ENCODE results near the gene SLC7A1.
A peak's percentile ranks its signal among the peaks of the same experiment; 100 is the strongest.

The SLC7A1 gene

DNA sequence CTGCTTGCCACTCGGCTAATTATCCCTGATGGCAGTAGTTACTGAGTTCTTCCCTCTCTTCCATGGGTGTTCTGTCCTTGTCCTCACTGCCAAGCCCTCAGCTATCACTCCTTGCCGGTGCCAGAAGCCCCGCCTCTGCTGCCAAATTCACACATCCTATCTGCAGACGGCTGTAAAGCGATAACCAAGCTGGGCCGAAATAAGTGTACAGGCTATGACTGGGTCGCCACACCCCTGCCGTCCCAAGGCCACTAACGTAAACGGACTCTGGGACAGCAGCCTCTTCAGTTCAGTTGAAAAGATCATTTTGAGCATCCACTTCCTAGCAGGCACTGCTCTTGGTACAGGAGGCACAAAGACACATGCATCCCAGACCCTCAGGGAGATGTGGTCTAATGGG, 13.3 kb downstream of the SLC7A1 start:
- H3K4me3 ChIP-seq (ENCODE audit: low read depth in 1 of 2, low read length in 2 of 2), result no peak overlapping the region
- no peaks in the 10 kb centered on the region for H3K9me3 ChIP-seq (ENCODE audit: control insufficient read depth in 1 of 2, low read length in 2 of 2)
- no peak overlapping the region for H3K27ac ChIP-seq (ENCODE audit: low read length)
- H3K4me1 ChIP-seq (ENCODE audit: control insufficient read depth in 1 of 2, insufficient read depth in 2 of 2, low read length in 2 of 2), result peaks cover 9 to 35% of the 10 kb centered on the region in 2 donors
- peaks cover 0 to 5% of the 10 kb centered on the region in 2 donors for H3K36me3 ChIP-seq (ENCODE audit: control insufficient read depth in 1 of 2, insufficient read depth in 2 of 2, low read length in 2 of 2)
- H3K27me3 ChIP-seq (ENCODE audit: low read depth, low read length), result no peaks in the 10 kb centered on the region

DNA sequence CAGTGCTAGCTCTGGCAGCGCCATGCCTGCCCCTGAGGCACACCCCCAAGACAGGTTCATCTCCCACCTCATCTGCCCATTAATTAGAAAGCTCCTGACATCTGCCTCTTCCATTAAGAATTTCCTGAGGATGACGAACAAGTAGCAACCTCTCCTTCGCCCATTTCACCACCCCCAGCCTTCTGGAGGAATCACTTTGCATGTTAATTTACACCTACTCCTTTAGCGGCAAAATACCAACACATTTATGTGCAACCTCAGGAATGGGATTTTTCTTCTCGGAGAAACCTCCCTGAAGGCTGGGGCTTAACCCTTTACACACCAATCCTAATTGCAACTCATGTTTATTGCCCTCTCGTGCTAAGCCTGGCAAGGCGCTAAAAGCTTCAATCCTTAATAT, 13.8 kb downstream of the SLC7A1 start:
- peaks cover 9 to 35% of the 10 kb centered on the region in 2 donors for H3K4me1 ChIP-seq (ENCODE audit: control insufficient read depth in 1 of 2, insufficient read depth in 2 of 2, low read length in 2 of 2)

DNA sequence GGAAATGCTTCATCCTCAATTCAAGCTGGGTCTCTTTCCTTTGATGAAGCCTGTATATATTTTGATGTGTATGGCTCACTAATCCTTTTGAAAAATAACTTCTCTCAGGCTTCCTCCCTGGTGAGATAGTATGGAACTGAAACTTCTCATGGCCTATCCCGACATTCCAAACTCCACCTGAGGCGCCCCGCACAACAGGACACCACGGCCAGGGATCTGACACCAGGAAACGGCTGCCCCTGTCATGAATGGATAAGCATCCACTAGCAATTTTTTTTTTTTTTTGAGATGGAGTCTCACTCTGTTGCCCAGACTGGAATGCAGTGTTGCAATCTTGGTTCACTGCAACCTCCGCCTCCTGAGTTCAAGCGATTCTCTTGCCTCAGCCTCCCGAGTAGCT, 16.4 kb downstream of the SLC7A1 start:
- Histone ChIP-seq H3K4me3 (ENCODE audit: low read depth in 1 of 2, low read length in 2 of 2) (no peak overlapping the region), H3K27ac (ENCODE audit: low read length) (no peak overlapping the region), H3K4me1 (ENCODE audit: control insufficient read depth in 1 of 2, insufficient read depth in 2 of 2, low read length in 2 of 2) (peaks cover 9 to 39% of the 10 kb centered on the region in 2 donors)

More for the DNA sequence above, 13.8 kb downstream of the SLC7A1 start:
- Histone ChIP-seq H3K9me3 (ENCODE audit: control insufficient read depth in 1 of 2, low read length in 2 of 2) (no peaks in the 10 kb centered on the region), H3K4me3 (ENCODE audit: low read depth in 1 of 2, low read length in 2 of 2) (no peak overlapping the region), H3K27ac (ENCODE audit: low read length) (no peak overlapping the region), H3K27me3 (ENCODE audit: low read depth, low read length) (no peaks in the 10 kb centered on the region), H3K36me3 (ENCODE audit: control insufficient read depth in 1 of 2, insufficient read depth in 2 of 2, low read length in 2 of 2) (no peaks in the 10 kb centered on the region)

DNA sequence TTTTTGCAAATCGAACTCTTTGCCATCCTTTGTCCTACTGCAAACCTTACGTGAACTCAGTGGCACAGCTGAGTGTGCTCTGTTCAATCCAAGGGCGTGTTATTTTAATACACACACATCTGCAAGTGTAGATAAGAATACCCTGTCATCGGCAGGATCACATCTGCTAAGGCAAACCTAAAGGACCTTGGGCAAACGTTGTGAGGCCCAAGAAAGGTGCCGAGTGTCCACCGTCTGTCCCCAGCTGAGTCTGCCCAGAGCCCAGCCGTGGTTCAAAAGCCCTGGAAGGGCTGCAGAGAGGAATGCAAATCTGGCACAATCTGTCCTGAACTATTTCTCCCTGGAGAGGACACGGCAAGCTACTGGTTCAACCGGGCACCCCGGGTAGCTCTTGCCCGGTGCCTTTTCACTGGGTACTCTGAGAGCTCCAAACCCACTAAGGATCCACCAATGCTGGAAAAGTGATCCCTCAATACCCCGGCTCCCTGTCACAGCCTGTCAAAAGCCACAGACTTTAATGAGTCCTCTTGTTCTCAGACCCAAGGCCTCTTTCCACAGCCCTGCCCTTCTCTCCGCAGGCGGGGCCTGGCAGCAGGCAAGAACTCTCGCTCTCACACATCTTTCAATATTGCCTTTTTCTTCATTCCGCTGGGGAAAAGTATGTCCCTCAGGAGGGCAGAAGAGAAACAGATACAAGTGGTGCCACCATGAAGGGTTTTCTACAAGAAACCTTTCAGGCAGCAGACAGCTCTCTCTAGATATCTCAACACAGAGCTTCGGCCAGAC, 17.0 kb downstream of the SLC7A1 start:
- Histone ChIP-seq H3K9me3 (ENCODE audit: control insufficient read depth in 1 of 2, low read length in 2 of 2) (no peaks in the 10 kb centered on the region), H3K4me1 (ENCODE audit: control insufficient read depth in 1 of 2, insufficient read depth in 2 of 2, low read length in 2 of 2) (peaks cover 9 to 43% of the 10 kb centered on the region in 2 donors), H3K36me3 (ENCODE audit: control insufficient read depth in 1 of 2, insufficient read depth in 2 of 2, low read length in 2 of 2) (no peaks in the 10 kb centered on the region), H3K27ac (ENCODE audit: low read length) (no peak overlapping the region), H3K27me3 (ENCODE audit: low read depth, low read length) (no peaks in the 10 kb centered on the region), H3K4me3 (ENCODE audit: low read depth in 1 of 2, low read length in 2 of 2) (no peak overlapping the region)

More for the DNA sequence above, 16.4 kb downstream of the SLC7A1 start:
- Histone ChIP-seq H3K27me3 (ENCODE audit: low read depth, low read length) (no peaks in the 10 kb centered on the region), H3K36me3 (ENCODE audit: control insufficient read depth in 1 of 2, insufficient read depth in 2 of 2, low read length in 2 of 2) (no peaks in the 10 kb centered on the region), H3K9me3 (ENCODE audit: control insufficient read depth in 1 of 2, low read length in 2 of 2) (no peaks in the 10 kb centered on the region)

DNA sequence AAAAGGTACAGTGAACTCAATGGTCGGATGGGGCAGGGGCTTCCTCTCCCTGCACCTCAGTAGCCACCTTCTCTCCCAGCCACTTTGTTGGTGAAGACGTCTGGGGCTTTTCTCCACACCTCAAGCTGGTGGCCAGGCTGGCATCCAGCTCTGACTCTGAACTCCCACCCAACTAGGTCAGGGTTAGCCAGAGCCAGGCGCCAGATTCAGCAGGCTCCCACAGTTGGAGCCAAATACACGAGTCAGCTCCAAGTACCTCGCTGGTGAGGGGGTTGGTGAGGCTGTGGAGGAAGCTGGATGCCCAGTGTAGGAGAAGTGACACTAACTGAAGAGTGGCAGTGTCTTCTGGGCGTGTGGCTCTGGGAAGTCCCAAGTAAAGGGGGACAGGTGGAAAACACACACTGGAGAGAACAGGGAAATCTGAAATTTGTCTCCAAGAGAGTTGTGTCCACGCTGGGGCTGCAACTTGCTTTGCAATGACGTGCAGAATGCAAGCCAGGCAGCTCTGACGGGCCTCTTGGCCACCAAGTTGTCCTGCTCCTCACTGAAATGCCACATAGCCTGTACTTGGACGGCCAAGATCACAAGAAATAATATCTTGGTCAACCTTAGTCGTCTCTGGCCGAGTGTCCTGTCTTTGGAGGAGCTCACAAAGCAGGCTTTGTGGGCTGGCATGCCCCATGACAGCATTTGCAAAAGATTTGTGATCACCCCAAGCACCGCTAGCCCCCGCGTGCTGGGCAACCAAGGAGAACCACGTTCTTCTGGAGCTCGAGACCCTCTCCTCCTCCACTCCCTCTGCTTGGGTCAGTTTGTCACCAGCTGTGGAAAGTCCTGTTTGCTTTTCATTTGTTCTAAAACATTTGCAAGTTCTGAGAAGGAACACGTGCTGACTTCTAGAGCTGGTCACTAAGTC, 18.1 kb downstream of the SLC7A1 start:
- peaks cover 9 to 43% of the 10 kb centered on the region in 2 donors for H3K4me1 ChIP-seq (ENCODE audit: control insufficient read depth in 1 of 2, insufficient read depth in 2 of 2, low read length in 2 of 2)
- no peaks in the 10 kb centered on the region for H3K27me3 ChIP-seq (ENCODE audit: low read depth, low read length)
- H3K27ac ChIP-seq (ENCODE audit: low read length), result no peak overlapping the region
- no peaks in the 10 kb centered on the region for H3K9me3 ChIP-seq (ENCODE audit: control insufficient read depth in 1 of 2, low read length in 2 of 2)
- no peak overlapping the region for H3K4me3 ChIP-seq (ENCODE audit: low read depth in 1 of 2, low read length in 2 of 2)
- no peaks in the 10 kb centered on the region for H3K36me3 ChIP-seq (ENCODE audit: control insufficient read depth in 1 of 2, insufficient read depth in 2 of 2, low read length in 2 of 2)

DNA sequence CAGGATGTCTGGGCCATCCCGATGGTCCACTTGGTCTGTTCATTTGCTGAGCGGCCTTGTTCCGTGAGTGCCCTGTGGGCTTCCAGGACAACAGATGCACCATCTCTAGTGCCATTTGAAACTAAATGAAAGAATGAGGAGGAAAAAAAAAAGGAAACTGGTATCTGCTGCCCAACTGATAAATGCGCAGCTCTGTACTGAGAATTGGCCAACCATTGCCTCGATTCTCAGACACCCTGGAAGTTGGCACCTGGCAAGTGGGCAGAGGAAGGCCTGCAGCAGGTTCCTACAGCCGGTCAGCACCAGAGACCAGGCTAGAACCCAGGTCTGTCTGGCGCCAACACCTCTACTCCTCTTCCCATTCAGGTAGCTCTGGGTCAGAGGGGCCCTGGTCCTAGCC, 18.9 kb downstream of the SLC7A1 start:
- H3K27me3 ChIP-seq (ENCODE audit: low read depth, low read length), result no peaks in the 10 kb centered on the region
- no peaks in the 10 kb centered on the region for H3K36me3 ChIP-seq (ENCODE audit: control insufficient read depth in 1 of 2, insufficient read depth in 2 of 2, low read length in 2 of 2)
- H3K4me3 ChIP-seq (ENCODE audit: low read depth in 1 of 2, low read length in 2 of 2), result no peak overlapping the region
- H3K4me1 ChIP-seq (ENCODE audit: control insufficient read depth in 1 of 2, insufficient read depth in 2 of 2, low read length in 2 of 2), result peaks cover 4 to 35% of the 10 kb centered on the region in 2 donors
- no peak overlapping the region for H3K27ac ChIP-seq (ENCODE audit: low read length)
- no peaks in the 10 kb centered on the region for H3K9me3 ChIP-seq (ENCODE audit: control insufficient read depth in 1 of 2, low read length in 2 of 2)

DNA sequence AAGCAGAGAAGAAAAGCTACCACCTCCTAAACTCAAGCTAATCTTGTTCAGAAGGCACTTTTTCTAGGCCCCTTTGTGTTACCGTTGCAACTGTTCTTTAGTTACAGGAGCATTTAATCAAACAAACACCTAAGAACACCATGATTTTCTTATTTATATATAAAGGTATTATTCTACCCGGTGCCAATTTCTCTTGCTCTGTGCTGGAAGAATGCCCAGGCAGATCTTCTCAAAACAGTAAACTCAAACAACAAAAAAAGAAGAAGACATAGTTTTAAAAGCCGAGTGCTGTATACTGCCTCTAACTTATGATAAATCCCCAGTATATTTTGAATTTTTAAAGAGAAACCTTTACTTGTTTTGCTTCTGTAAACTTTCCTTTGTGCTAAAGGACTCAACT, 20.4 kb downstream of the SLC7A1 start:
- no peak overlapping the region for H3K4me3 ChIP-seq (ENCODE audit: low read depth in 1 of 2, low read length in 2 of 2)
- H3K9me3 ChIP-seq (ENCODE audit: control insufficient read depth in 1 of 2, low read length in 2 of 2), result no peaks in the 10 kb centered on the region
- H3K36me3 ChIP-seq (ENCODE audit: control insufficient read depth in 1 of 2, insufficient read depth in 2 of 2, low read length in 2 of 2), result no peaks in the 10 kb centered on the region
- H3K27me3 ChIP-seq (ENCODE audit: low read depth, low read length), result no peaks in the 10 kb centered on the region
- no peak overlapping the region for H3K27ac ChIP-seq (ENCODE audit: low read length)
- peaks cover 0 to 26% of the 10 kb centered on the region in 2 donors for H3K4me1 ChIP-seq (ENCODE audit: control insufficient read depth in 1 of 2, insufficient read depth in 2 of 2, low read length in 2 of 2)

DNA sequence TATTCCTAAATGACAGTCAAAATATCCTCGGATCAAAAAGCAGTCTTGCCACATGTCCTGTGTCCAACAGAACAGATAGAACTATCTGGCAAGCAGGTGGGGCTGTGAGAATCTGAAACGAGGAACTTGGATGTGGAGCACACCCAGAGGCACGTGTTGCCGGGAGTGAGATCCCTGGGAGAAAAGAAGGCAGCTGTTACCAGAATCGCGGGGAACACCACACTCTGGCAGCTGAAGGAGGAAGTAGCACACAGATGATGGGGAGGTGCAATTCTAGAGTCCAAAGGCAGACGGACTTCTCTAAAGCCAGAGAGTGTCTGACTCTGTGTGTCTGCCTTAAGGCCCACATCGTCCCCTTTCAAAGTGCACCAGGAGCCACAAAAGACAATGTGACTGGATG, 22.3 kb downstream of the SLC7A1 start:
- no peaks in the 10 kb centered on the region for H3K9me3 ChIP-seq (ENCODE audit: control insufficient read depth in 1 of 2, low read length in 2 of 2)
- H3K27me3 ChIP-seq (ENCODE audit: low read depth, low read length), result no peaks in the 10 kb centered on the region
- H3K36me3 ChIP-seq (ENCODE audit: control insufficient read depth in 1 of 2, insufficient read depth in 2 of 2, low read length in 2 of 2), result no peaks in the 10 kb centered on the region
- no peak overlapping the region for H3K4me3 ChIP-seq (ENCODE audit: low read depth in 1 of 2, low read length in 2 of 2)
- H3K4me1 ChIP-seq (ENCODE audit: control insufficient read depth in 1 of 2, insufficient read depth in 2 of 2, low read length in 2 of 2), result peaks cover 0 to 17% of the 10 kb centered on the region in 2 donors
- H3K27ac ChIP-seq (ENCODE audit: low read length), result peak overlapping the region; percentile 22

DNA sequence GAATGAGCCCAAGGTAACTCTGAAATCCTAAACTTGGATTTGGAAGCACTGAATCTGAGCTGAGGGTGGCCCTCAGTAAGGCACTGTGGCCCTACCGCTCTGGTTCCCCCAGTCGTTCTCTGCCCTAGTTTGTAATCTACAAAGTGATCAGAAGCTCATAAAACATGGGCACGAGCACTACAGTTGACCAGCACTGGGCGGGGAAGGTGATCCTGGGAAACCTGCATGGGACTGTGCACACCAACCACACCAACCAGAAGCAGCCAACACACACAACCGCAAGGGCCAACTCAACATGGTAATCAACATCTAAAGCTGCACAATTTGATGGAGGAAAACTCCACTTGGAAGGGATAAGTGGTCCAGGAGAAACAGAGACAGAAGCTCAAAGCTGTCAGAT, 22.9 kb downstream of the SLC7A1 start:
- Histone ChIP-seq H3K4me1 (ENCODE audit: control insufficient read depth in 1 of 2, insufficient read depth in 2 of 2, low read length in 2 of 2) (peaks cover 0 to 14% of the 10 kb centered on the region in 2 donors), H3K4me3 (ENCODE audit: low read depth in 1 of 2, low read length in 2 of 2) (no peak overlapping the region), H3K27me3 (ENCODE audit: low read depth, low read length) (no peaks in the 10 kb centered on the region), H3K36me3 (ENCODE audit: control insufficient read depth in 1 of 2, insufficient read depth in 2 of 2, low read length in 2 of 2) (no peaks in the 10 kb centered on the region), H3K9me3 (ENCODE audit: control insufficient read depth in 1 of 2, low read length in 2 of 2) (no peaks in the 10 kb centered on the region), H3K27ac (ENCODE audit: low read length) (peak overlapping the region; percentile 22)

DNA sequence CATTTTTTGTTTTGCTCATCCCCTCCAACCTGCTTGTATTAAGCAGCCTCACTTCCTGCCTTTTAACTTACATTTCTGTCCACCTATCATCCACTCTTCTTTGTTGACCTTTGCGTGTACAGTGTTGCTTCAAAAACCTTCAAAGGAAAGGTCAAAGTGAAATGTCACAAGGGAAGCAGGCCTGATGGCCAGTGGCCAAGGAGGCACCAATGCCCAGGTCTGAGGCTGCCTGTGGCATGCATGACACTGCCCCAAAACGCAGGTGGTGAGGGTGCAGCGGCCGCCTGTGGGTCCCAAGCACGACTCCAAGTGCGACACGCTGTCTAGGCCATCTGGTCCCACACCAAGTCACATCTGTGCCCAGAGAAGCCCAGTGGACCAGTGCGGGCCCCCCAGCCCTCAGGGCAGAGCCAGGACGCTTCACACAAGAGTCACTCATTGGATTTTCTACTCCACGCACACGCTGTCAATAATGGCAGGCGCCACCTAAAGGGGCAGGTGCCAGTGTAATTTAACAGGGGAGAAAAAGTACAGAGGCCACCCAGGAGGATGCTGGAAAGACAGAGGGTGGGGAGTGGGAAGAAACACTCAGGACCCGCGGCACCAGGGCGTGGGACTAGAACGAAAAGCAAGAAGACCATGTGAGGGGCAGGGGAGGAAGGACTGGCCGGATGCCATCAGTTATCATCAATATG, 23.5 kb downstream of the SLC7A1 start:
- Histone ChIP-seq H3K36me3 (ENCODE audit: control insufficient read depth in 1 of 2, insufficient read depth in 2 of 2, low read length in 2 of 2) (no peaks in the 10 kb centered on the region), H3K27me3 (ENCODE audit: low read depth, low read length) (no peaks in the 10 kb centered on the region), H3K4me1 (ENCODE audit: control insufficient read depth in 1 of 2, insufficient read depth in 2 of 2, low read length in 2 of 2) (peaks cover 0 to 14% of the 10 kb centered on the region in 2 donors), H3K9me3 (ENCODE audit: control insufficient read depth in 1 of 2, low read length in 2 of 2) (no peaks in the 10 kb centered on the region), H3K27ac (ENCODE audit: low read length) (no peak overlapping the region), H3K4me3 (ENCODE audit: low read depth in 1 of 2, low read length in 2 of 2) (no peak overlapping the region)

Data from muscle layer of duodenum (tissue), 2 donors.